ENCODE measurements around the gene MPPED2.

GRCh38 chr11:30360741-30361140 lies 225.4 kb downstream of the MPPED2 start:
- TF ChIP-seq CTCF (IDR thresholded peaks at IDR 0.05 in 2 of 3, conservative IDR thresholded peaks at IDR 0.05 in 1 of 3; ENCODE audit: control insufficient read depth in 2 of 3, extremely low read depth in 1 of 3, insufficient read depth in 1 of 3, low read depth in 3 of 3, low read length in 3 of 3) = no peak
- no peak for TF ChIP-seq JUNB (IDR thresholded peaks at IDR 0.05)

All from GM12878 (cell line).